HepG2 (cell line): Measurements from ENCODE around the gene CCNDBP1. TPM values are rescaled to one million over a fixed set of nuclear protein-coding genes. Genes with fewer than 3 reads are reported as not detected.

ENCODE experiments used
- ATAC-seq: fragments of 200-7000 bp; cut with Tn5 transposase; 3 replicates; pipeline ENCODE4 v1.9.1; 2020; ENCODE audit warnings: mild to moderate bottlenecking, moderate library complexity
- BruUV-seq: library from RNA; stranded (reverse); fragments of 400-500 nt; replicated peaks from 2 replicates; lab custom pipeline; 2021; lab: Mats Ljungman, UMichigan
- CTCF ChIA-PET: fragments of 300-600 bp; formaldehyde crosslinking; extraction: SDS; loops from one replicate; lab custom pipeline; 2021; ENCODE audit warnings: low total read pairs, inconsistent platforms, low intra/inter-chr PET ratio; lab: Yijun Ruan, JAX
- POLR2A ChIA-PET: fragments of 350-600 bp; sonication (Branson Sonifier 250); formaldehyde crosslinking; loops from one replicate; lab custom pipeline; 2020; ENCODE audit warnings: antibody characterized with exemption, inconsistent platforms; lab: Yijun Ruan, JAX
- DNase-seq: peaks from one replicate; pipeline ENCODE4 v3.0.0-alpha.2; 2015; ENCODE audit warnings: low spot score
- FAIRE-seq: peaks from 3 replicates; lab custom pipeline; 2011; peaks lifted over from hg19 to GRCh38; lab: Jason Lieb, UNC
- H2AFZ ChIP-seq: one replicate; pipeline ENCODE4 v1.6.1; 2011; ENCODE audit warnings: low read length, inconsistent platforms
- H3K27ac ChIP-seq: fragments of 300-600 bp; 3 replicates; pipeline ENCODE4 v1.8.0; 2011; ENCODE audit warnings: mixed run types, mild to moderate bottlenecking, mixed read lengths, low read length, inconsistent platforms; ENCODE audit not compliant: insufficient read depth; ENCODE audit errors: extremely low read length
- H3K27me3 ChIP-seq, 2 experiments: fragments of 200-600 bp in 1 of 2; 2 replicates in 1 of 2; 3 replicates in 1 of 2; pipeline versions ENCODE4 v1.6.0 to v1.8.0; 2011; ENCODE audit warnings: low read length in 2 of 2, mild to moderate bottlenecking in 2 of 2, moderate library complexity in 2 of 2, inconsistent platforms in 1 of 2; ENCODE audit not compliant: insufficient read depth in 2 of 2, control insufficient read depth in 1 of 2
- H3K36me3 ChIP-seq, 2 experiments: fragments of 200-600 bp in 1 of 2; replicated peaks in 1 of 2; 2 replicates in 1 of 2; 3 replicates in 1 of 2; pipeline versions ENCODE4 v1.5.1 to v1.8.0; 2011; ENCODE audit warnings: low read length in 2 of 2, inconsistent platforms in 1 of 2; ENCODE audit not compliant: insufficient read depth in 2 of 2, control insufficient read depth in 1 of 2
- H3K4me1 ChIP-seq: 2 replicates; pipeline ENCODE4 v1.5.1; 2012; ENCODE audit warnings: low read length, inconsistent platforms; ENCODE audit not compliant: insufficient read depth
- H3K4me2 ChIP-seq: 2 replicates; pipeline ENCODE4 v1.6.0; 2011; ENCODE audit warnings: low read depth, low read length, inconsistent platforms
- H3K4me3 ChIP-seq, 3 experiments: fragments of 200-600 bp in 1 of 3; sonication (generic), shearing (Covaris generic) in 1 of 3; replicated peaks in 1 of 3; 2 replicates each; pipeline ENCODE4 v1.5.1; 2011 to 2016; ENCODE audit warnings: low read length in 3 of 3, inconsistent platforms in 2 of 3, low read depth in 2 of 3, mild to moderate bottlenecking in 2 of 3, control low read depth in 1 of 3, mixed read lengths in 1 of 3; ENCODE audit not compliant: insufficient read depth in 1 of 3
- H3K79me2 ChIP-seq: one replicate; pipeline ENCODE4 v1.6.1; 2011; ENCODE audit warnings: low read length, inconsistent platforms; ENCODE audit not compliant: insufficient read depth
- H3K9ac ChIP-seq: 2 replicates; pipeline ENCODE4 v1.6.0; 2011; ENCODE audit warnings: mild to moderate bottlenecking, low read depth, low read length, inconsistent platforms; ENCODE audit not compliant: insufficient read depth
- H3K9me3 ChIP-seq: 2 replicates; pipeline ENCODE4 v1.5.1; 2012; ENCODE audit warnings: mild to moderate bottlenecking, low read length
- H4K20me1 ChIP-seq: 2 replicates; pipeline ENCODE4 v1.6.0; 2011; ENCODE audit warnings: inconsistent platforms, mild to moderate bottlenecking, low read length, moderate library complexity; ENCODE audit not compliant: insufficient read depth
- KLF15 ChIP-seq: sonication (generic); formaldehyde crosslinking; IDR thresholded peaks from 2 replicates; pipeline ENCODE4 v1.8.1; 2023; ENCODE audit warnings: borderline replicate concordance, mild to moderate bottlenecking, inconsistent platforms, missing genetic modification reagents, mixed read lengths
- RELA ChIP-seq: sonication (generic); formaldehyde crosslinking; IDR thresholded peaks from 2 replicates; pipeline ENCODE4 v1.4.0; 2020; ENCODE audit warnings: missing genetic modification reagents
- ZNF121 ChIP-seq: sonication (generic); formaldehyde crosslinking; IDR thresholded peaks from 2 replicates; pipeline ENCODE4 v1.5.0; 2020; ENCODE audit warnings: mild to moderate bottlenecking, missing genetic modification reagents
- WGBS: methylation state at CpG from one replicate; pipeline ENCODE4 v1.1.6; 2017; ENCODE audit warnings: low lambda C conversion rate; 5-methylcytosine and 5-hydroxymethylcytosine counted together
- in situ Hi-C: cut with HindIII; loops from 2 replicates; pipeline ENCODE4 v1.10.0; 2017; ENCODE audit warnings: low pct_unique_long_range_greater_than_20kb; ENCODE audit not compliant: extremely low pct_ligation_motif_present
- intact Hi-C: fragments of 100-400 bp; cut with micrococcal nuclease; formaldehyde crosslinking; loops from one replicate; pipeline ENCODE4 v1.10.0; 2022; ENCODE audit not compliant: unreplicated experiment
- polyA plus RNA-seq, 8 experiments: library from polyadenylated mRNA; depleted of rRNA in 3 of 8; stranded (reverse) in 7 of 8; unstranded in 1 of 8; fragments of >200 nt; fragmentation: Illumina TruSeq in 4 of 8; extraction: Trizol in 4 of 8; gene quantifications; 2 replicates each; pipeline versions ENCODE4 v1.2.1 to v1.2.3, GENCODE V29; 2011 to 2016; ENCODE audit warnings: low read depth in 4 of 8, missing spikeins in 1 of 8, mixed read lengths in 1 of 8; ENCODE audit not compliant: insufficient read depth in 1 of 8
- total RNA-seq, 5 experiments: library from RNA; depleted of rRNA; stranded (reverse); fragments of >200 nt; fragmentation: Illumina TruSeq; extraction: Trizol; gene quantifications; 2 replicates each; pipeline ENCODE4 v1.2.3, GENCODE V29; 2016; ENCODE audit warnings: low read depth in 1 of 5
- TF ChIP-seq, protein P1 (sequence below): sonication (generic); formaldehyde crosslinking; IDR thresholded peaks from 2 replicates; pipeline ENCODE4 v1.4.0; 2020; ENCODE audit warnings: missing genetic modification reagents, borderline replicate concordance

The CCNDBP1 gene
- total and polyA plus RNA-seq, 2 of the 13 experiments (the other 11 are each of a cell fraction or from before 2014, with no cell fraction given), result 24.8 to 42.3 TPM

GRCh38 chr15:43168192-43169107 lies 16.8 kb upstream of the CCNDBP1 start:
- no peaks in the 10 kb centered on the region for H3K9me3 ChIP-seq
- BruUV-seq, result no TSS peak
- no peak overlapping the region for H2AFZ ChIP-seq
- TF ChIP-seq KLF15, result no peak
- TF ChIP-seq RELA, result no peak
- TF ChIP-seq ZNF121, result no peak
- TF ChIP-seq, protein P1, sequence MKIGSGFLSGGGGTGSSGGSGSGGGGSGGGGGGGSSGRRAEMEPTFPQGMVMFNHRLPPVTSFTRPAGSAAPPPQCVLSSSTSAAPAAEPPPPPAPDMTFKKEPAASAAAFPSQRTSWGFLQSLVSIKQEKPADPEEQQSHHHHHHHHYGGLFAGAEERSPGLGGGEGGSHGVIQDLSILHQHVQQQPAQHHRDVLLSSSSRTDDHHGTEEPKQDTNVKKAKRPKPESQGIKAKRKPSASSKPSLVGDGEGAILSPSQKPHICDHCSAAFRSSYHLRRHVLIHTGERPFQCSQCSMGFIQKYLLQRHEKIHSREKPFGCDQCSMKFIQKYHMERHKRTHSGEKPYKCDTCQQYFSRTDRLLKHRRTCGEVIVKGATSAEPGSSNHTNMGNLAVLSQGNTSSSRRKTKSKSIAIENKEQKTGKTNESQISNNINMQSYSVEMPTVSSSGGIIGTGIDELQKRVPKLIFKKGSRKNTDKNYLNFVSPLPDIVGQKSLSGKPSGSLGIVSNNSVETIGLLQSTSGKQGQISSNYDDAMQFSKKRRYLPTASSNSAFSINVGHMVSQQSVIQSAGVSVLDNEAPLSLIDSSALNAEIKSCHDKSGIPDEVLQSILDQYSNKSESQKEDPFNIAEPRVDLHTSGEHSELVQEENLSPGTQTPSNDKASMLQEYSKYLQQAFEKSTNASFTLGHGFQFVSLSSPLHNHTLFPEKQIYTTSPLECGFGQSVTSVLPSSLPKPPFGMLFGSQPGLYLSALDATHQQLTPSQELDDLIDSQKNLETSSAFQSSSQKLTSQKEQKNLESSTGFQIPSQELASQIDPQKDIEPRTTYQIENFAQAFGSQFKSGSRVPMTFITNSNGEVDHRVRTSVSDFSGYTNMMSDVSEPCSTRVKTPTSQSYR, result peak; percentile 15; the same call in 1 of the 2 replicates
- no peaks in the 10 kb centered on the region for H3K27me3 ChIP-seq
- no peak overlapping the region for H3K27ac ChIP-seq
- ATAC-seq (no peak; the same call in 2 of the 3 replicates), DNase-seq (no peak), FAIRE-seq (no peak)
- intact Hi-C loops (no loop called here), in situ Hi-C loops (no loop called here)
- ChIA-PET POLR2A (no interaction called here), CTCF (no interaction called here)
- WGBS, result 78% methylated on average over 2 of the region's 2 CpGs
- peaks cover 0 to 20% of the 10 kb centered on the region in 2 experiments; a peak in 1 of 5 replicates for H3K36me3 ChIP-seq
- H4K20me1 ChIP-seq, result no peaks in the 10 kb centered on the region
- H3K4me2 ChIP-seq, result no peak overlapping the region
- H3K4me1 ChIP-seq, result no peaks in the 10 kb centered on the region
- H3K9ac ChIP-seq, result no peak overlapping the region
- no peak overlapping the region for H3K4me3 ChIP-seq
- no peaks in the 10 kb centered on the region for H3K79me2 ChIP-seq
